OCI-LY7 (cell line): ENCODE measurements around the gene TRH.

Experiments used
- CTCF ChIP-seq: fragments of 200-600 bp; sonication (generic); conservative IDR thresholded peaks from 2 replicates; pipeline ENCODE4 v1.5.1; 2014; ENCODE audit warnings: mild to moderate bottlenecking, antibody characterized with exemption, low read length, moderate library complexity, mixed read lengths
- EZH2phosphoT487 ChIP-seq: fragments of 200-600 bp; sonication (generic); IDR thresholded peaks from 2 replicates; pipeline ENCODE4 v1.6.1; 2018; ENCODE audit warnings: low read depth, borderline replicate concordance, mild to moderate bottlenecking, mixed run types, antibody characterized with exemption, low read length, moderate library complexity, mixed read lengths

GRCh38 chr3:129940086-129940485, 34.4 kb upstream of the TRH start:
- TF ChIP-seq CTCF = no peak
- TF ChIP-seq EZH2phosphoT487 = no peak
